ENCODE measurements around the gene OR13G1.

The OR13G1 gene

DNA sequence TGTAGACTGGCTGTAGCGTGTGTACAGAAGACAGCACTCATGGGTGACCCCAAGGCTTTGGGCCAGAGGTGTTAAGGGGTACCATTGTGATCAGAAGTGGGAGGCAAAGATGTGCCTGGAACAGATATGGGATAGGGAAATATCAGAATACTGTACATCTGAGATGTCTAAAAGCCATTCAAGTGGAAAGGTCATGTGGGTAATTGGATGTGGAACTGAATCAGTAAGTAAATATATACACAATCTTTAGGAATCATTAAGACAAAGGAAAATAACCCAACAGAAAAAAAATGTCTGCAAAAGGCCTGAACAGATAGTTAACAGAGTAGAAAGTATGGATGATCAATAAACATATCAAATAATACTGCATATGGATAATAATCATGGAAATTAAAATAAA, 26.5 kb downstream of the OR13G1 start:
- no peak overlapping the region for H3K4me3 ChIP-seq (ENCODE audit: insufficient read depth, low read length, poor library complexity, severe bottlenecking)
- H3K9me2 ChIP-seq (replicated peaks; ENCODE audit: insufficient read depth, low read length) = no peaks in the 10 kb centered on the region
- H4K20me1 ChIP-seq (ENCODE audit: low read depth, low read length) = no peaks in the 10 kb centered on the region
- H3K4me2 ChIP-seq (ENCODE audit: low read depth, low read length, poor library complexity, severe bottlenecking) = no peak overlapping the region
- H3K27ac ChIP-seq (ENCODE audit: low read depth, low read length) = no peak overlapping the region
- H2AFZ ChIP-seq (ENCODE audit: low read depth, low read length, severe bottlenecking) = no peak overlapping the region
- no peak for TF ChIP-seq EZH2phosphoT487 (conservative IDR thresholded peaks at IDR 0.05; ENCODE audit: low read length)
- TF ChIP-seq, protein P1, sequence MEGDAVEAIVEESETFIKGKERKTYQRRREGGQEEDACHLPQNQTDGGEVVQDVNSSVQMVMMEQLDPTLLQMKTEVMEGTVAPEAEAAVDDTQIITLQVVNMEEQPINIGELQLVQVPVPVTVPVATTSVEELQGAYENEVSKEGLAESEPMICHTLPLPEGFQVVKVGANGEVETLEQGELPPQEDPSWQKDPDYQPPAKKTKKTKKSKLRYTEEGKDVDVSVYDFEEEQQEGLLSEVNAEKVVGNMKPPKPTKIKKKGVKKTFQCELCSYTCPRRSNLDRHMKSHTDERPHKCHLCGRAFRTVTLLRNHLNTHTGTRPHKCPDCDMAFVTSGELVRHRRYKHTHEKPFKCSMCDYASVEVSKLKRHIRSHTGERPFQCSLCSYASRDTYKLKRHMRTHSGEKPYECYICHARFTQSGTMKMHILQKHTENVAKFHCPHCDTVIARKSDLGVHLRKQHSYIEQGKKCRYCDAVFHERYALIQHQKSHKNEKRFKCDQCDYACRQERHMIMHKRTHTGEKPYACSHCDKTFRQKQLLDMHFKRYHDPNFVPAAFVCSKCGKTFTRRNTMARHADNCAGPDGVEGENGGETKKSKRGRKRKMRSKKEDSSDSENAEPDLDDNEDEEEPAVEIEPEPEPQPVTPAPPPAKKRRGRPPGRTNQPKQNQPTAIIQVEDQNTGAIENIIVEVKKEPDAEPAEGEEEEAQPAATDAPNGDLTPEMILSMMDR (IDR thresholded peaks at IDR 0.05; ENCODE audit: insufficient read depth, low read length, poor library complexity, severe bottlenecking) = no peak
- H3K9me3 ChIP-seq (ENCODE audit: insufficient read depth, low read length) = no peaks in the 10 kb centered on the region
- H3K9ac ChIP-seq (ENCODE audit: low read length) = no peak overlapping the region
- no peaks in the 10 kb centered on the region for H3F3A ChIP-seq (ENCODE audit: insufficient read depth)
- no peaks in the 10 kb centered on the region for H3K27me3 ChIP-seq (ENCODE audit: low read length)
- no peaks in the 10 kb centered on the region for H3K36me3 ChIP-seq (ENCODE audit: low read length)
- H3K79me2 ChIP-seq (ENCODE audit: insufficient read depth, low read length) = no peaks in the 10 kb centered on the region

DNA sequence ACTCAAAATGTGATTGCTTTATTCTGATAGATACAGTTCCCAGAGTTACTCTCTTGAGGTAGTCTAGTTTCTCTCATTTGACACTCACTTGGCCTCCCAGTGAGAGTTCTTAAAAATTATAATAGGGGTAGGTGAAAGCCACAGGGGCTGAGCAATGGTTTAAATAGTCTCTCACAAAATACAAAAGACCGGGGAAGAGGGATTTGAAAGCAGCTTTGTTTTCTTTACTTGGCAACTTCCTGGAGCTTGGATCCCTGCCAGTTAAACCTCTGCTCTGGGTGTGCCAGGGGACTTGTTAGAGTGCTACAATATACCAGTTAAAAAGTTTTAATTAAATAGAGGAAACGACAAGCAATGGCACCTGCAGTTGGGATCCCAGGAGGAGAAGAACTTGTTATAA, 31.7 kb downstream of the OR13G1 start:
- H3K36me3 ChIP-seq (ENCODE audit: low read length) = no peaks in the 10 kb centered on the region
- no peak overlapping the region for H3K4me2 ChIP-seq (ENCODE audit: low read depth, low read length, poor library complexity, severe bottlenecking)
- H2AFZ ChIP-seq (ENCODE audit: low read depth, low read length, severe bottlenecking) = no peak overlapping the region
- no peak overlapping the region for H3K27ac ChIP-seq (ENCODE audit: low read depth, low read length)
- no peaks in the 10 kb centered on the region for H4K20me1 ChIP-seq (ENCODE audit: low read depth, low read length)
- no peaks in the 10 kb centered on the region for H3K79me2 ChIP-seq (ENCODE audit: insufficient read depth, low read length)
- no peaks in the 10 kb centered on the region for H3F3A ChIP-seq (ENCODE audit: insufficient read depth)
- TF ChIP-seq, protein P1 (IDR thresholded peaks at IDR 0.05; ENCODE audit: insufficient read depth, low read length, poor library complexity, severe bottlenecking) = no peak
- TF ChIP-seq EZH2phosphoT487 (conservative IDR thresholded peaks at IDR 0.05; ENCODE audit: low read length) = no peak
- H3K9me2 ChIP-seq (replicated peaks; ENCODE audit: insufficient read depth, low read length) = no peaks in the 10 kb centered on the region
- H3K4me3 ChIP-seq (ENCODE audit: insufficient read depth, low read length, poor library complexity, severe bottlenecking) = no peak overlapping the region
- no peak overlapping the region for H3K9ac ChIP-seq (ENCODE audit: low read length)
- H3K27me3 ChIP-seq (ENCODE audit: low read length) = no peaks in the 10 kb centered on the region
- H3K9me3 ChIP-seq (ENCODE audit: insufficient read depth, low read length) = no peaks in the 10 kb centered on the region

DNA sequence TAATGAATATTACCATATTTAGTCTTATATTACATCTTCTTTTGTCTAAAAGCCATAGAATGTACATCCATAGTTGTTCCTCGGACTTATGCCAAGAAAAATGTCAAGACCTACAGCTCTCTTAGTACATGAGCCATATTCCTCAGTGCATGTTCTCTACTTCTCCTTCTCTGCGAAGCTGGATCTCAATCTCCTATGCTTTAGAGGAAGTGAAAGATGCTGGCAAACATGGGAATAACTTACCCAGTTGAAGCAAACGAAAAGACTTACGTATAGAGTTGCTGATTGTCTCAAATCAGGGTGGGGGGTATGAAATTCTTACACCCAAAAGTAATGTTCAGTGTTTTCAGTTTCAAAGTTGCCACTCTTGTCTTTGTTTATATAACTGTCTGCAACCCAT, 32.7 kb downstream of the OR13G1 start:
- Histone ChIP-seq H3K27ac (ENCODE audit: low read depth, low read length) (no peak overlapping the region), H3K4me2 (ENCODE audit: low read depth, low read length, poor library complexity, severe bottlenecking) (no peak overlapping the region), H3K27me3 (ENCODE audit: low read length) (no peaks in the 10 kb centered on the region), H3K36me3 (ENCODE audit: low read length) (no peaks in the 10 kb centered on the region), H3K79me2 (ENCODE audit: insufficient read depth, low read length) (no peaks in the 10 kb centered on the region), H3K9ac (ENCODE audit: low read length) (no peak overlapping the region), H3K9me2 (replicated peaks; ENCODE audit: insufficient read depth, low read length) (no peaks in the 10 kb centered on the region), H3K4me3 (ENCODE audit: insufficient read depth, low read length, poor library complexity, severe bottlenecking) (no peak overlapping the region), H3F3A (ENCODE audit: insufficient read depth) (no peaks in the 10 kb centered on the region), H3K9me3 (ENCODE audit: insufficient read depth, low read length) (no peaks in the 10 kb centered on the region), H2AFZ (ENCODE audit: low read depth, low read length, severe bottlenecking) (no peak overlapping the region), H4K20me1 (ENCODE audit: low read depth, low read length) (no peaks in the 10 kb centered on the region)
- no peak for TF ChIP-seq EZH2phosphoT487 (conservative IDR thresholded peaks at IDR 0.05; ENCODE audit: low read length)
- TF ChIP-seq, protein P1 (IDR thresholded peaks at IDR 0.05; ENCODE audit: insufficient read depth, low read length, poor library complexity, severe bottlenecking) = no peak
